Transverse colon (tissue), 3 donors: Measurements from ENCODE around the gene SRMS.

Source experiments
- CTCF ChIP-seq, 5 experiments: fragments of 200-600 bp in 3 of 5; fragments of 450-650 bp in 2 of 5; sonication (generic) in 3 of 5; IDR thresholded peaks; 1 replicate in 2 of 5; 2 replicates in 3 of 5; pipeline ENCODE4 v1.5.1; 2016 to 2017; ENCODE audit warnings: antibody characterized with exemption in 5 of 5, inconsistent platforms in 3 of 5, mild to moderate bottlenecking in 2 of 5, moderate library complexity in 1 of 5
- EP300 ChIP-seq: sonication (generic); formaldehyde crosslinking; IDR thresholded peaks from one replicate; pipeline ENCODE4 v1.6.1; 2017; ENCODE audit warnings: antibody characterized with exemption, low read depth
- POLR2A ChIP-seq: fragments of 450-650 bp; IDR thresholded peaks from one replicate; pipeline ENCODE4 v1.6.1; 2016; ENCODE audit warnings: antibody characterized with exemption, mild to moderate bottlenecking, moderate library complexity

DNA sequence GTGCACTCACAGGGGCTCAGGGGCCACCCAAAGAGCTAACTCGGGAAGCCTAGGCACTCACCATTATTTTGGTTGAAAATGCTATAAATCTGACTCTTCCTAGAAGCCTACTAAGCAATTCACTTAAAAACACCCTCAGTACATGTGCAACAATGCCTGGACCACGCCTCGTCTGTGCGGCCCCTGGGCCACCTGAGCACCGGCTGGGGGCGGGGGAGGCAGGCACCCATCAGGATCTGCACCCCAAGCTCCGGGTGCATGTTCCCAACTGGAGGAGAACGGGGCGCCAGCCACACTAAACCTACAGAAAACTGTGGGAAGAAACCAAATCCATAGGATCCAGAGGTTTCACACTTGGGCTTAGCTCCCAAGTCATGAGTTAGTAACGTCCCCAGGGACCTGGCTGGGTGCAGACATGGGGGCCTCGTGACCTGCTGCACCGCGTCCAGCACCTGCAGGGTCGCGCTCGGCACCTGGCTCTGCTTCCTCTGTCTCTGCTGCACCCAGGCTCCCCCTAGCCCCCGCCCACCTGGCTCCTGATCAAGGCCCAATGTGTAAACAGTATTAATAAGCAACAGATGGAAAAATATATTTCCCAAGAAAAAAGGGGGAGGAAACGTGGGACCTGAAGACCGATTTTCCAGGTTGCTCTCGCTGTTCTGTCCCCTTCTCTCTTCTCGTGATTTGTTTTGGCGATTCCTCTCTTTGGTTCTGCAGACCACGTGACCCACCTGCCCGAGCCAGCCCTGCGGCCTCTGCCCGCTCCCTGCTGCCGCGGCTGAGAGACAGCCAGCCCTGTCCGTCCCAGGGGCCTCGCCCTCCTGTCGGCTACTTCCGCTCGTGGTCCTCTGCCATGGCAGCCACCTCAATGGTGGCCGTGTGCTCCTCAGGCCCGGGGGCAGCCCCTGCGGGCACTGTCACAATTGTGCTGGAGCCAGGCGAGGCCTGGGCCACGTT is 42.0 kb upstream of the SRMS start:
- TF ChIP-seq CTCF (IDR thresholded peaks at IDR 0.05) (no peak), POLR2A (no peak), EP300 (no peak)
